A549 (cell line): ENCODE results near the gene TEAD2. TPM values are rescaled to one million over a fixed set of nuclear protein-coding genes. Genes with fewer than 3 reads are reported as not detected.

ENCODE experiments used
- ATAC-seq, 2 experiments: fragments of 200-7000 bp in 1 of 2; fragments of >200 bp in 1 of 2; cut with Nextera tagmentation in 1 of 2; cut with Tn5 transposase in 1 of 2; 3 replicates each; pipeline versions ENCODE4 v1.8.0 to v1.9.1; 2018 to 2020; ENCODE audit warnings: mild to moderate bottlenecking in 1 of 2, moderate library complexity in 1 of 2
- CTCF ChIA-PET: fragments of 300-600 bp; sonication (Branson Sonifier 250); formaldehyde crosslinking; extraction: SDS; loops from one replicate; lab custom pipeline; 2021; ENCODE audit warnings: antibody characterized with exemption, inconsistent platforms; lab: Yijun Ruan, JAX
- POLR2A ChIA-PET: fragments of 350-600 bp; formaldehyde crosslinking; extraction: SDS; loops from one replicate; lab custom pipeline; 2021; ENCODE audit warnings: antibody characterized with exemption, inconsistent platforms; lab: Yijun Ruan, JAX
- DNase-seq, 2 experiments: peaks; one replicate each; pipeline versions ENCODE4 v3.0.0 to v3.0.0-alpha.2; 2011 to 2016; ENCODE audit warnings: low read depth in 1 of 2, low spot score in 1 of 2
- FAIRE-seq: peaks from 2 replicates; lab custom pipeline; 2011; peaks lifted over from hg19 to GRCh38; lab: Jason Lieb, UNC
- H3K27ac ChIP-seq, 2 experiments: fragments of >200 bp; sonication (Bioruptor Twin); formaldehyde crosslinking; 3 replicates each; pipeline ENCODE4 v1.5.1; 2016 to 2017
- H3K4me1 ChIP-seq: fragments of >200 bp; sonication (Bioruptor Twin); formaldehyde crosslinking; 3 replicates; pipeline ENCODE4 v1.6.1; 2016
- H3K4me2 ChIP-seq: fragments of >200 bp; sonication (Bioruptor Twin); formaldehyde crosslinking; 3 replicates; pipeline ENCODE4 v1.6.1; 2016
- H3K4me3 ChIP-seq: fragments of >200 bp; sonication (Bioruptor Twin); formaldehyde crosslinking; 3 replicates; pipeline ENCODE4 v1.5.1; 2016
- H3K9me3 ChIP-seq: fragments of >200 bp; sonication (Bioruptor Twin); formaldehyde crosslinking; 3 replicates; pipeline ENCODE4 v1.6.1; 2016
- ATOH8 ChIP-seq: fragments of 250-450 bp; sonication (Bioruptor Pico); IDR thresholded peaks from 2 replicates; pipeline ENCODE4 v1.5.0; 2020; ENCODE audit warnings: low read depth, mild to moderate bottlenecking, moderate library complexity
- CEBPB ChIP-seq, 2 experiments: fragments of >200 bp in 1 of 2; sonication (Bioruptor Twin) in 1 of 2; formaldehyde crosslinking in 1 of 2; IDR thresholded peaks; 2 replicates each; pipeline ENCODE4 v1.6.1; 2012 to 2016
- HDAC2 ChIP-seq: fragments of 200-600 bp; sonication (generic); IDR thresholded peaks from 2 replicates; pipeline ENCODE4 v1.6.1; 2016
- HES2 ChIP-seq: fragments of >200 bp; sonication (Bioruptor Twin); formaldehyde crosslinking; IDR thresholded peaks from 2 replicates; pipeline ENCODE4 v1.6.1; 2016
- HOXA7 ChIP-seq: fragments of 250-450 bp; sonication (Bioruptor Pico); IDR thresholded peaks from 2 replicates; pipeline ENCODE4 v1.5.0; 2020; ENCODE audit warnings: mild to moderate bottlenecking, moderate library complexity
- JUN ChIP-seq, 2 experiments: fragments of >200 bp; sonication (Bioruptor Twin); formaldehyde crosslinking; IDR thresholded peaks; 2 replicates in 1 of 2; 3 replicates in 1 of 2; pipeline ENCODE4 v1.6.1; 2016 to 2017
- KDM1A ChIP-seq: fragments of 200-600 bp; sonication (generic); IDR thresholded peaks from 2 replicates; pipeline ENCODE4 v1.6.1; 2016; ENCODE audit warnings: low read depth, mild to moderate bottlenecking
- MAFK ChIP-seq: fragments of 450-650 bp; IDR thresholded peaks from 2 replicates; pipeline ENCODE4 v1.6.1; 2014; ENCODE audit not compliant: partially characterized antibody
- NFE2L2 ChIP-seq: fragments of 150-350 bp; conservative IDR thresholded peaks from 2 replicates; pipeline ENCODE4 v1.6.1; 2014; ENCODE audit warnings: low read length
- PHF8 ChIP-seq: fragments of 200-600 bp; sonication (generic); IDR thresholded peaks from 2 replicates; pipeline ENCODE4 v1.6.1; 2016; ENCODE audit warnings: low read depth, mild to moderate bottlenecking, antibody characterized with exemption, moderate library complexity, borderline replicate concordance
- RAD21 ChIP-seq, 2 experiments: fragments of >200 bp in 1 of 2; sonication (Bioruptor Twin) in 1 of 2; formaldehyde crosslinking in 1 of 2; IDR thresholded peaks in 1 of 2; conservative IDR thresholded peaks in 1 of 2; 2 replicates in 1 of 2; 3 replicates in 1 of 2; pipeline ENCODE4 v1.6.1; 2012 to 2018; ENCODE audit warnings: inconsistent platforms in 1 of 2
- RCOR1 ChIP-seq: fragments of 150-350 bp; IDR thresholded peaks from 2 replicates; pipeline ENCODE4 v1.6.1; 2014; ENCODE audit warnings: antibody characterized with exemption, low read length, low read depth
- TFCP2L1 ChIP-seq: fragments of 250-450 bp; sonication (Bioruptor Pico); IDR thresholded peaks from 2 replicates; pipeline ENCODE4 v1.5.0; 2021; ENCODE audit warnings: mild to moderate bottlenecking
- TP53 ChIP-seq: fragments of 250-450 bp; sonication (Bioruptor Pico); IDR thresholded peaks from 2 replicates; pipeline ENCODE4 v1.5.0; 2021; ENCODE audit warnings: mild to moderate bottlenecking, moderate library complexity
- ZNF302 ChIP-seq: fragments of 250-450 bp; sonication (Bioruptor Pico); IDR thresholded peaks from 2 replicates; pipeline ENCODE4 v1.9.0; 2021; ENCODE audit warnings: inconsistent platforms, mild to moderate bottlenecking, moderate library complexity
- whole genome bisulfite sequencing: methylation state at CpG from one replicate; pipeline ENCODE4 v1.1.6; 2017; ENCODE audit errors: missing lambda C conversion rate; 5-methylcytosine and 5-hydroxymethylcytosine counted together
- polyA plus RNA-seq, 4 experiments: library from polyadenylated mRNA; depleted of rRNA in 3 of 4; stranded (reverse); fragments of >200 nt; fragmentation: RNase III in 1 of 4; extraction: RNeasy Plus Mini Kit Qiagen cat#74134 plus additional on column Dnase treatment in 1 of 4; gene quantifications; 2 replicates in 3 of 4; 3 replicates in 1 of 4; pipeline ENCODE4 v1.2.3, GENCODE V29; 2011 to 2017
- TF ChIP-seq, protein P1 (sequence below): IDR thresholded peaks from 2 replicates; pipeline ENCODE4 v1.6.1; 2012; ENCODE audit warnings: low read depth, borderline replicate concordance

The TEAD2 gene
- polyA plus RNA-seq, 2 of the 4 experiments (the other 2 are of a cell fraction) = 15.9 to 25.3 TPM

GRCh38 chr19:49368711-49369358, 6.6 kb upstream of the TEAD2 start:
- peak; percentile 73 for FAIRE-seq
- TF ChIP-seq MAFK (no peak), RCOR1 (no peak), JUN (IDR thresholded peaks at IDR 0.05) (no peak), CEBPB (IDR thresholded peaks at IDR 0.05) (no peak), HES2 (no peak)
- TF ChIP-seq, protein P1, sequence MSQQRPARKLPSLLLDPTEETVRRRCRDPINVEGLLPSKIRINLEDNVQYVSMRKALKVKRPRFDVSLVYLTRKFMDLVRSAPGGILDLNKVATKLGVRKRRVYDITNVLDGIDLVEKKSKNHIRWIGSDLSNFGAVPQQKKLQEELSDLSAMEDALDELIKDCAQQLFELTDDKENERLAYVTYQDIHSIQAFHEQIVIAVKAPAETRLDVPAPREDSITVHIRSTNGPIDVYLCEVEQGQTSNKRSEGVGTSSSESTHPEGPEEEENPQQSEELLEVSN = no peak
- 66% methylated on average over 5 of the region's 5 CpGs for WGBS
- no peak for ATAC-seq
- peaks cover 25% of the 10 kb centered on the region for H3K9me3 ChIP-seq
- CTCF ChIA-PET = interaction anchor here (0.6 to 4.7 kb wide), 2 partner anchors 23 to 109 kb away, joined by 6 to 34 read pairs; no protein-coding TSS in a partner anchor
- H3K4me3 ChIP-seq = no peak overlapping the region
- DNase-seq = no peak
- H3K27ac ChIP-seq = no peak overlapping the region
- no peak overlapping the region for H3K4me2 ChIP-seq
- peaks cover 7% of the 10 kb centered on the region; the same call in 2 of the 3 replicates for H3K4me1 ChIP-seq
- POLR2A ChIA-PET = no interaction called here

- CTCF ChIA-PET = interaction anchor here (0.7 to 4.7 kb wide), 6 partner anchors 10 to 1101 kb away, joined by 3 to 34 read pairs (median 5); no protein-coding TSS in a partner anchor
- POLR2A ChIA-PET = no interaction called here
- H3K27ac ChIP-seq = no peak overlapping the region
- ATAC-seq (no peak), FAIRE-seq (no peak), DNase-seq (no peak)
- peaks cover 13% of the 10 kb centered on the region; the same call in 2 of the 3 replicates for H3K4me1 ChIP-seq
- no peak overlapping the region for H3K4me2 ChIP-seq
- no peak for TF ChIP-seq TFCP2L1 (CRISPR knock-in tag)
- TF ChIP-seq KDM1A = peak; percentile 79; the same call in 1 of the 2 replicates
- 0 out of 2 replicates have a peak, but pooled peaks have one; percentile 36 for TF ChIP-seq HDAC2
- TF ChIP-seq ZNF302 (CRISPR knock-in tag) = no peak
- no peak for TF ChIP-seq ATOH8 (CRISPR knock-in tag)
- no peak for TF ChIP-seq RAD21 (conservative IDR thresholded peaks at IDR 0.05 in 1 of 2, IDR thresholded peaks at IDR 0.05 in 1 of 2)
- TF ChIP-seq TP53 (CRISPR knock-in tag) = no peak
- TF ChIP-seq HOXA7 = no peak
- no peak overlapping the region for H3K4me3 ChIP-seq
- H3K9me3 ChIP-seq = peaks cover 25% of the 10 kb centered on the region
These were observed 3.9 kb upstream of the TEAD2 start for GRCh38 chr19:49366110-49366509.

DNA sequence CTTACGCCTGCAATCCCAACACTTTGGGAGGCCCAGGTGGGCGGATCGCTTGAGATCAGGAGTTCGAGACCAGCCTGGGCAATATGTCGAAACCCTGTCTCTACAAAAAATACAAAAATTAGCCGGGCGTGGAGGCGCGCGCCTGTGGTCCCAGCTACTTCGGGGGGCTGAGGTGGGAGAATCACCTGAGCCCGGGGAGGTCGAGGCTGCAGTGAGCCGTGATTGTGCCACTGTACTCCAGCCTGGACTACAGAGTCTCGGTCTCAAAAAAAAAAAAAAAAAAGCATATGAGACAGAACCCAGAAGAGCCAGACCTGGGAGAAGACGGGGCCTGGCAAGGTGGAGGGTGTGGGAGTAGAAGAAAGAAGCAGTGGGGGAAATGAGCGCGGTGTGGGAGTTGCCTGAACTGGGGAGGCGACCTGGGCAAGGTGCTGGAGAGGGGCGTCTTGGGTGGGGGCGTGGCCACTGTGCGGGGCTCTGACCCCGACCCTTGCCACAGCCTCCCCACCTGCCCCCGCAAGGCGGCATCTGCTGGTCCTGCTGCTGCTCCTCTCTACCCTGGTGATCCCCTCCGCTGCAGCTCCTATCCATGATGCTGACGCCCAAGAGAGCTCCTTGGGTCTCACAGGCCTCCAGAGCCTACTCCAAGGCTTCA, 2.0 kb upstream of the TEAD2 start:
- peak in 1 of 2 experiments; percentile 75; a peak in 2 of 4 replicates for TF ChIP-seq CEBPB (IDR thresholded peaks at IDR 0.05)
- peak; percentile 24; the same call in 1 of the 2 replicates for TF ChIP-seq PHF8
- no peak for TF ChIP-seq NFE2L2

More for the DNA sequence above, 2.0 kb upstream of the TEAD2 start:
- ATAC-seq (no peak), FAIRE-seq (no peak), DNase-seq (no peak)
- POLR2A ChIA-PET = no interaction called here
- H3K4me3 ChIP-seq = peak overlapping the region; percentile 44
- peaks cover 13% of the 10 kb centered on the region for H3K9me3 ChIP-seq
- peak overlapping the region; percentile 73 to 83 for H3K27ac ChIP-seq
- H3K4me2 ChIP-seq = peak overlapping the region; percentile 74
- WGBS = 68% methylated on average over 27 of the region's 27 CpGs
- CTCF ChIA-PET = interaction anchor here (1.5 kb wide), 1 partner anchor 78 kb away, joined by 5 read pairs; the partner anchor contains the start of gene SLC17A7
- H3K4me1 ChIP-seq = peaks cover 15% of the 10 kb centered on the region; the same call in 2 of the 3 replicates
